Gastrocnemius medialis (tissue), 4 donors: ENCODE measurements around the gene MBNL2.

Experiments
- CTCF ChIP-seq, 5 experiments: fragments of 450-650 bp in 3 of 5; fragments of 200-600 bp in 2 of 5; sonication (generic) in 2 of 5; IDR thresholded peaks in 4 of 5; conservative IDR thresholded peaks in 1 of 5; 1 replicate in 4 of 5; 2 replicates in 1 of 5; pipeline ENCODE4 v1.5.1; 2016 to 2019; ENCODE audit warnings: antibody characterized with exemption in 5 of 5, mild to moderate bottlenecking in 3 of 5, moderate library complexity in 3 of 5
- POLR2A ChIP-seq, 2 donors: fragments of 450-650 bp; IDR thresholded peaks; one replicate each; pipeline ENCODE4 v1.6.1; 2017; ENCODE audit warnings: antibody characterized with exemption in 2 of 2, mild to moderate bottlenecking in 2 of 2, moderate library complexity in 2 of 2

GRCh38 chr13:97192166-97192565, 30.0 kb upstream of the MBNL2 start:
- TF ChIP-seq CTCF (IDR thresholded peaks at IDR 0.05 in 4 of 5, conservative IDR thresholded peaks at IDR 0.05 in 1 of 5) (no peak), POLR2A (IDR thresholded peaks at IDR 0.05) (no peak)
